IMR-90 (cell line): Measurements from ENCODE around the gene ST6GALNAC3. TPM values are rescaled to one million over a fixed set of nuclear protein-coding genes. Genes with fewer than 3 reads are reported as not detected.

Source experiments
- ATAC-seq: fragments of 200-7000 bp; cut with Tn5 transposase; 2 replicates; pipeline ENCODE4 v1.9.1; 2020; ENCODE audit warnings: low read depth, mild to moderate bottlenecking, moderate library complexity
- BruUV-seq: library from RNA; stranded (reverse); fragments of 400-500 nt; replicated peaks from 2 replicates; lab custom pipeline; 2021; lab: Mats Ljungman, UMichigan
- CTCF ChIA-PET: fragments of 300-600 bp; formaldehyde crosslinking; extraction: SDS; loops from one replicate; lab custom pipeline; 2021; ENCODE audit warnings: antibody characterized with exemption; lab: Yijun Ruan, JAX
- POLR2A ChIA-PET: fragments of 300-600 bp; sonication (Branson Sonifier 250); formaldehyde crosslinking; loops from one replicate; lab custom pipeline; 2022; ENCODE audit warnings: antibody characterized with exemption; ENCODE audit not compliant: unreplicated experiment; lab: Charles Lee
- DNase-seq: peaks from one replicate; pipeline ENCODE4 v3.0.0; 2013
- H2AFZ ChIP-seq: replicated peaks from 2 replicates; pipeline ENCODE3; 2013; ENCODE audit warnings: low read length, mild to moderate bottlenecking; ENCODE audit not compliant: poor library complexity
- H2AK5ac ChIP-seq: 2 replicates; pipeline ENCODE4 v1.6.1; 2013; ENCODE audit warnings: low read depth, low read length, inconsistent platforms
- H2AK9ac ChIP-seq: replicated peaks from 2 replicates; pipeline ENCODE3; 2013; ENCODE audit warnings: mild to moderate bottlenecking, low read depth, low read length, moderate library complexity; ENCODE audit not compliant: poor library complexity
- H2BK120ac ChIP-seq: 2 replicates; pipeline ENCODE4 v1.6.1; 2013; ENCODE audit warnings: low read depth, low read length, inconsistent platforms
- H2BK15ac ChIP-seq: 3 replicates; pipeline ENCODE4 v1.6.1; 2013; ENCODE audit warnings: low read depth, low read length, inconsistent platforms
- H2BK20ac ChIP-seq: 2 replicates; pipeline ENCODE4 v1.6.1; 2013; ENCODE audit warnings: low read depth, mild to moderate bottlenecking, inconsistent platforms, low read length, moderate library complexity
- H2BK5ac ChIP-seq: 2 replicates; pipeline ENCODE4 v1.6.1; 2013; ENCODE audit warnings: mild to moderate bottlenecking, low read depth, low read length, inconsistent platforms; ENCODE audit not compliant: poor library complexity, severe bottlenecking
- H3K14ac ChIP-seq: replicated peaks from 2 replicates; pipeline ENCODE4 v1.6.1; 2013; ENCODE audit warnings: low read depth, low read length, inconsistent platforms
- H3K18ac ChIP-seq: 2 replicates; pipeline ENCODE4 v1.6.1; 2013; ENCODE audit warnings: low read depth, low read length, control low read depth
- H3K23ac ChIP-seq: 2 replicates; pipeline ENCODE4 v1.6.1; 2013; ENCODE audit warnings: low read depth, low read length, inconsistent platforms
- H3K27ac ChIP-seq: 2 replicates; pipeline ENCODE4 v1.5.1; 2013; ENCODE audit warnings: mild to moderate bottlenecking, control low read depth, low read length; ENCODE audit not compliant: insufficient read depth
- H3K27me3 ChIP-seq: 2 replicates; pipeline ENCODE4 v1.6.1; 2013; ENCODE audit warnings: low read length; ENCODE audit not compliant: control insufficient read depth, insufficient read depth
- H3K36me3 ChIP-seq: 2 replicates; pipeline ENCODE4 v1.6.1; 2013; ENCODE audit warnings: low read length, mixed read lengths; ENCODE audit not compliant: control insufficient read depth, insufficient read depth
- H3K4ac ChIP-seq: 2 replicates; pipeline ENCODE4 v1.6.1; 2013; ENCODE audit warnings: low read depth, low read length, inconsistent platforms
- H3K4me1 ChIP-seq: 2 replicates; pipeline ENCODE4 v1.6.1; 2013; ENCODE audit warnings: low read length, mixed read lengths; ENCODE audit not compliant: control insufficient read depth, insufficient read depth
- H3K4me2 ChIP-seq: 2 replicates; pipeline ENCODE4 v1.6.1; 2013; ENCODE audit warnings: low read depth, mild to moderate bottlenecking, control low read depth, low read length, moderate library complexity
- H3K4me3 ChIP-seq: 2 replicates; pipeline ENCODE4 v1.5.1; 2013; ENCODE audit warnings: low read depth, mild to moderate bottlenecking, control low read depth, low read length, moderate library complexity; ENCODE audit not compliant: insufficient read depth
- H3K56ac ChIP-seq: 2 replicates; pipeline ENCODE4 v1.6.1; 2013; ENCODE audit warnings: low read length, inconsistent platforms; ENCODE audit not compliant: insufficient read depth; ENCODE audit errors: extremely low read depth
- H3K79me1 ChIP-seq, 2 experiments: 2 replicates each; pipeline ENCODE4 v1.6.1; 2013; ENCODE audit warnings: low read length in 2 of 2, inconsistent platforms in 1 of 2, low read depth in 1 of 2
- H3K9ac ChIP-seq: 2 replicates; pipeline ENCODE4 v1.6.1; 2013; ENCODE audit warnings: low read depth, low read length, control low read depth
- H3K9me1 ChIP-seq: 2 replicates; pipeline ENCODE4 v1.6.1; 2013; ENCODE audit warnings: low read length, inconsistent platforms; ENCODE audit not compliant: insufficient read depth
- H3K9me3 ChIP-seq: 2 replicates; pipeline ENCODE4 v1.6.1; 2013; ENCODE audit warnings: low read length; ENCODE audit not compliant: control insufficient read depth, insufficient read depth
- H4K20me1 ChIP-seq: 2 replicates; pipeline ENCODE4 v1.6.1; 2013; ENCODE audit warnings: low read length, inconsistent platforms; ENCODE audit not compliant: insufficient read depth
- H4K5ac ChIP-seq: 2 replicates; pipeline ENCODE4 v1.6.1; 2013; ENCODE audit warnings: mild to moderate bottlenecking, low read depth, low read length, control low read depth
- H4K8ac ChIP-seq, 2 experiments: 2 replicates each; pipeline ENCODE4 v1.6.1; 2013; ENCODE audit warnings: low read depth in 2 of 2, low read length in 2 of 2, control low read depth in 1 of 2, inconsistent platforms in 1 of 2
- H4K91ac ChIP-seq: 2 replicates; pipeline ENCODE4 v1.6.1; 2013; ENCODE audit warnings: low read depth, low read length, inconsistent platforms; ENCODE audit not compliant: insufficient read depth
- FOS ChIP-seq: fragments of 150-350 bp; IDR thresholded peaks from 2 replicates; pipeline ENCODE4 v1.6.1; 2016; ENCODE audit warnings: low read depth, low read length
- RAD21 ChIP-seq: IDR thresholded peaks from 2 replicates; pipeline ENCODE4 v1.6.1; 2012; ENCODE audit warnings: low read length, improper control_type of control experiment
- dilution Hi-C: fragments of 300-500 bp; cut with HindIII; formaldehyde crosslinking; loops from one replicate; pipeline ENCODE4 v1.14.3; 2018; ENCODE audit warnings: low sequenced_read_pairs; ENCODE audit not compliant: unreplicated experiment
- in situ Hi-C: fragments of 300-500 bp; cut with MboI; formaldehyde crosslinking; loops from 3 replicates; pipeline ENCODE4 v1.14.3; 2019; ENCODE audit warnings: low sequenced_read_pairs, inconsistent platforms, mixed read lengths
- intact Hi-C: fragments of 100-400 bp; cut with micrococcal nuclease; formaldehyde crosslinking; loops from 2 replicates; pipeline ENCODE4 v1.10.0; 2022
- polyA plus RNA-seq, 3 experiments: library from polyadenylated mRNA; depleted of rRNA; stranded (reverse); fragments of >200 nt; gene quantifications; 2 replicates each; pipeline ENCODE4 v1.2.3, GENCODE V29; 2012; ENCODE audit warnings: low replicate concordance in 1 of 3
- total RNA-seq: library from RNA; depleted of rRNA; stranded (reverse); fragments of >200 nt; gene quantifications from 2 replicates; pipeline ENCODE4 v1.2.3, GENCODE V29; 2012

Gene ST6GALNAC3
- total and polyA plus RNA-seq, 2 of the 4 experiments (the other 2 are of a cell fraction) = 0.65 to 1.3 TPM

DNA sequence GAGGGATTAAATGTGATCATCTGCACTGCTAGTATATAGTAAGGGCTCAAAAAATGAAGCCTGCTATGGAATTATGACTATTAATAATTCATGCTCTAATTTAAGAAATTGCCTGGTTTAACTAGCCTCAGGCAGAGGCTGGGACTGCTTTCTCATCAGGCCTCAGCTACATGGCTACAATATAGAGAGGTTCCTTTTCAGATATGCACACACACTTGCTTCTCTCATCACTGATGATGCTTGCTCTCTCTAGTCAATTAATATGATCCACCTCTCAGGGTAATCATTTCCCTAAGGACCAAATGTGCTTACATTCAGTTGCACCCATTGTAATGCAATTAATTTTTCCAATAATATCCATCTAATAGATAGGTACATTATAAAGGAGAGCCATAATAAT is 467.8 kb downstream of the ST6GALNAC3 start:
- no peak overlapping the region for H2BK15ac ChIP-seq

More for the DNA sequence above, 467.8 kb downstream of the ST6GALNAC3 start:
- Histone ChIP-seq H3K27ac (no peak overlapping the region), H3K4me2 (no peak overlapping the region), H3K79me1 (no peaks in the 10 kb centered on the region), H3K56ac (no peak overlapping the region), H3K9me3 (no peaks in the 10 kb centered on the region), H3K14ac (no peak overlapping the region), H4K5ac (no peak overlapping the region), H2BK120ac (no peak overlapping the region), H3K9ac (no peak overlapping the region), H2AK5ac (no peak overlapping the region), H2BK20ac (no peak overlapping the region), H3K23ac (no peak overlapping the region), H3K4me3 (no peak overlapping the region), H4K91ac (no peak overlapping the region), H2BK5ac (no peak overlapping the region), H3K4me1 (no peaks in the 10 kb centered on the region), H3K36me3 (no peaks in the 10 kb centered on the region), H4K20me1 (no peaks in the 10 kb centered on the region), H3K27me3 (no peaks in the 10 kb centered on the region), H2AK9ac (no peak overlapping the region), H3K4ac (no peak overlapping the region), H2AFZ (no peak overlapping the region), H4K8ac (no peak overlapping the region), H3K9me1 (no peaks in the 10 kb centered on the region), H3K18ac (no peak overlapping the region)
- intact Hi-C loops (no loop called here), dilution Hi-C loops (no loop called here), in situ Hi-C loops (no loop called here)
- ChIA-PET CTCF (no interaction called here), POLR2A (no interaction called here)
- DNase-seq (no peak), ATAC-seq (no peak)
- no peak for TF ChIP-seq RAD21
- TF ChIP-seq FOS = no peak
- BruUV-seq = no TSS peak
